ENCODE data around the gene TIMM17B. TPM values are rescaled to one million over a fixed set of nuclear protein-coding genes. Genes with fewer than 3 reads are reported as not detected.
"Not testable (repeated sequence)": the region's sequence is repeated elsewhere in the genome, so short reads cannot be mapped to it uniquely, and the experiment has no call there.

TIMM17B gene
- total RNA-seq, 2 experiments from 2014 or later: 40.0 to 40.3 TPM

GRCh38 chrX:48890934-48891401 is 6.6 kb downstream of the TIMM17B start:
- Histone ChIP-seq H3K27me3 (ENCODE audit: control insufficient read depth in 1 of 2, insufficient read depth in 2 of 2, low read length in 2 of 2) (no peaks in the 10 kb centered on the region), H3K4me3 (ENCODE audit: low read length) (peak overlapping the region; percentile 60), H3K27ac (ENCODE audit: low read depth in 1 of 2, low read length in 2 of 2) (peak overlapping the region in 1 of 2 donors; percentile 29), H3K9me3 (ENCODE audit: control insufficient read depth in 1 of 2, insufficient read depth in 1 of 2, low read length in 2 of 2) (no peaks in the 10 kb centered on the region), H3K4me1 (ENCODE audit: insufficient read depth, low read length) (peaks cover 21% of the 10 kb centered on the region), H3K36me3 (ENCODE audit: insufficient read depth, low read length) (peaks cover 19% of the 10 kb centered on the region)
- Mint-ChIP-seq H3K9me3 (no peaks in the 10 kb centered on the region), H3K27ac (peak overlapping the region; percentile 82), H3K27me3 (no peaks in the 10 kb centered on the region), H3K4me3 (peak overlapping the region; percentile 94), H3K36me3 (ENCODE audit: low read depth) (peaks cover 11% of the 10 kb centered on the region), H3K4me1 (ENCODE audit: low read depth) (peaks cover 22% of the 10 kb centered on the region)
- intact Hi-C loops (cut with DNase I, micrococcal nuclease): loop anchor here (1.0 to 5.0 kb wide), 4 partner anchors 26 to 151 kb away; partner anchors contain the start of genes OTUD5 (in 1 of the 2) and TFE3 (in 1 of the 2)
- no peak for TF ChIP-seq CTCF (IDR thresholded peaks at IDR 0.05)
- CTCF ChIA-PET: interaction anchor here (0.7 to 2.8 kb wide), 15 partner anchors 13 to 243 kb away, joined by 3 to 15 read pairs (median 4); partner anchors contain the start of genes OTUD5 and SLC35A2
- DNase-seq: peak in 3 of 14 experiments; percentile 8 to 67 (median 53)
- ATAC-seq (ENCODE audit: poor library complexity): peak; percentile 25
- POLR2A ChIA-PET: interaction anchor here (0.9 to 2.8 kb wide), 10 partner anchors 10 to 243 kb away, joined by 3 to 33 read pairs (median 8); partner anchors contain the start of genes HDAC6, OTUD5, SLC35A2 and WAS

- no peak for DNase-seq
- Histone ChIP-seq H3K9me3 (ENCODE audit: control insufficient read depth in 1 of 2, insufficient read depth in 1 of 2, low read length in 2 of 2) (no peaks in the 10 kb centered on the region), H3K36me3 (ENCODE audit: insufficient read depth, low read length) (peaks cover 19% of the 10 kb centered on the region), H3K27me3 (ENCODE audit: control insufficient read depth in 1 of 2, insufficient read depth in 2 of 2, low read length in 2 of 2) (no peaks in the 10 kb centered on the region), H3K27ac (ENCODE audit: low read depth in 1 of 2, low read length in 2 of 2) (peak overlapping the region in 1 of 2 donors; percentile 29), H3K4me3 (ENCODE audit: low read length) (peak overlapping the region; percentile 60), H3K4me1 (ENCODE audit: insufficient read depth, low read length) (peaks cover 17% of the 10 kb centered on the region)
- TF ChIP-seq CTCF (IDR thresholded peaks at IDR 0.05): no peak
- ATAC-seq (ENCODE audit: poor library complexity): no peak
- Mint-ChIP-seq H3K4me1 (ENCODE audit: low read depth) (peaks cover 20% of the 10 kb centered on the region), H3K4me3 (peak overlapping the region; percentile 94), H3K27ac (peak overlapping the region; percentile 82), H3K9me3 (no peaks in the 10 kb centered on the region), H3K27me3 (no peaks in the 10 kb centered on the region), H3K36me3 (ENCODE audit: low read depth) (peaks cover 8% of the 10 kb centered on the region)
- CTCF ChIA-PET: interaction anchor here (1.1 to 2.8 kb wide), 3 partner anchors 56 to 242 kb away, joined by 4 to 11 read pairs (median 7); partner anchors contain the start of gene OTUD5
- intact Hi-C loops (cut with DNase I, micrococcal nuclease): loop anchor here (2.0 to 5.0 kb wide), 3 partner anchors 26 to 152 kb away; partner anchors contain the start of gene TFE3 (in 1 of the 2)
- POLR2A ChIA-PET: interaction anchor here (0.9 to 2.8 kb wide), 7 partner anchors 14 to 207 kb away, joined by 3 to 19 read pairs (median 9); partner anchors contain the start of genes HDAC6, OTUD5, SLC35A2 and WAS
These were observed 7.2 kb downstream of the TIMM17B start for GRCh38 chrX:48890296-48890925.

- H3K27ac Mint-ChIP-seq; H3K27me3 Mint-ChIP-seq; H3K9me3 ChIP-seq (ENCODE audit: control insufficient read depth in 1 of 2, insufficient read depth in 1 of 2, low read length in 2 of 2); POLR2A ChIA-PET; H3K4me3 ChIP-seq (ENCODE audit: low read length); H3K9me3 Mint-ChIP-seq; ATAC-seq (ENCODE audit: poor library complexity); DNase-seq; H3K27ac ChIP-seq (ENCODE audit: low read depth in 1 of 2, low read length in 2 of 2); CTCF ChIA-PET; H3K36me3 Mint-ChIP-seq (ENCODE audit: low read depth); H3K27me3 ChIP-seq (ENCODE audit: control insufficient read depth in 1 of 2, insufficient read depth in 2 of 2, low read length in 2 of 2); H3K4me3 Mint-ChIP-seq; H3K36me3 ChIP-seq (ENCODE audit: insufficient read depth, low read length); H3K4me1 ChIP-seq (ENCODE audit: insufficient read depth, low read length): not testable (repeated sequence)
- peaks cover 11% of the 10 kb centered on the region for H3K4me1 Mint-ChIP-seq (ENCODE audit: low read depth)
- intact Hi-C loops (cut with DNase I, micrococcal nuclease): loop anchor here in 1 of 2 experiments (10.0 kb wide), 1 partner anchor 52 kb away; the partner anchor contains the start of gene PCSK1N
These were observed 11.0 kb downstream of the TIMM17B start for GRCh38 chrX:48886586-48886985.
